GM12878 (cell line): ENCODE measurements around the gene RAP1A. TPM values are rescaled to one million over a fixed set of nuclear protein-coding genes. Genes with fewer than 3 reads are reported as not detected.
A peak's percentile ranks its signal among the peaks of the same experiment; 100 is the strongest.

Experiments
- BRCA1 ChIP-seq: IDR thresholded peaks from 2 replicates; pipeline ENCODE4 v1.6.1; 2011; ENCODE audit warnings: low read depth, low read length, improper control_type of control experiment
- E4F1 ChIP-seq: fragments of 450-650 bp; IDR thresholded peaks from 2 replicates; pipeline ENCODE4 v1.6.1; 2018; ENCODE audit warnings: borderline replicate concordance, mild to moderate bottlenecking; ENCODE audit not compliant: partially characterized antibody
- EGR1 ChIP-seq, 2 experiments: IDR thresholded peaks; 1 replicate in 1 of 2; 2 replicates in 1 of 2; pipeline ENCODE4 v1.6.1; 2011 to 2012; ENCODE audit warnings: low read depth in 2 of 2, low read length in 2 of 2, borderline replicate concordance in 1 of 2, mild to moderate bottlenecking in 1 of 2, moderate library complexity in 1 of 2
- HSF1 ChIP-seq: fragments of 150-350 bp; IDR thresholded peaks from 2 replicates; pipeline ENCODE4 v1.6.1; 2014; ENCODE audit warnings: mild to moderate bottlenecking, low read depth, low read length
- MEF2B ChIP-seq: fragments of 450-650 bp; IDR thresholded peaks from 2 replicates; pipeline ENCODE4 v1.6.1; 2018; ENCODE audit warnings: mild to moderate bottlenecking, moderate library complexity; ENCODE audit not compliant: partially characterized antibody, poor library complexity, severe bottlenecking
- RFX5 ChIP-seq: IDR thresholded peaks from 2 replicates; pipeline ENCODE4 v1.6.1; 2011; ENCODE audit warnings: low read depth, low read length, improper control_type of control experiment
- RUNX3 ChIP-seq: IDR thresholded peaks from 2 replicates; pipeline ENCODE4 v1.6.1; 2012; ENCODE audit warnings: low read length, inconsistent platforms
- SMC3 ChIP-seq: IDR thresholded peaks from 2 replicates; pipeline ENCODE4 v1.6.1; 2011; ENCODE audit warnings: low read length, improper control_type of control experiment, borderline replicate concordance
- SREBF1 ChIP-seq: IDR thresholded peaks from 2 replicates; pipeline ENCODE4 v1.6.1; 2012; ENCODE audit warnings: mild to moderate bottlenecking, low read length
- USF2 ChIP-seq: IDR thresholded peaks from 2 replicates; pipeline ENCODE4 v1.6.1; 2011; ENCODE audit warnings: low read depth, low read length, improper control_type of control experiment, borderline replicate concordance
- ZNF384 ChIP-seq: IDR thresholded peaks from 2 replicates; pipeline ENCODE4 v1.6.1; 2012; ENCODE audit warnings: low read depth, mild to moderate bottlenecking, low read length, improper control_type of control experiment, borderline replicate concordance
- ZNF592 ChIP-seq: fragments of 450-650 bp; IDR thresholded peaks from 2 replicates; pipeline ENCODE4 v1.6.1; 2017; ENCODE audit warnings: mild to moderate bottlenecking, moderate library complexity
- ZNF622 ChIP-seq: fragments of 450-650 bp; IDR thresholded peaks from 2 replicates; pipeline ENCODE4 v1.6.1; 2017; ENCODE audit warnings: mild to moderate bottlenecking, inconsistent platforms
- ZZZ3 ChIP-seq: IDR thresholded peaks from 2 replicates; pipeline ENCODE4 v1.6.1; 2011; ENCODE audit warnings: low read depth; ENCODE audit not compliant: control insufficient read depth, insufficient read length
- polyA plus RNA-seq, 11 experiments: library from polyadenylated mRNA; depleted of rRNA in 4 of 11; unstranded in 6 of 11; stranded (reverse) in 5 of 11; fragments of >200 nt; fragmentation: Nextera tagmentation in 4 of 11; fragmentation: Illumina TruSeq in 1 of 11; extraction: Ambion mirVana in 4 of 11; extraction: Trizol in 1 of 11; gene quantifications; 1 replicate in 1 of 11; 2 replicates in 10 of 11; pipeline versions ENCODE4 v1.2.1 to v1.2.3, GENCODE V29; 2011 to 2016; ENCODE audit warnings: inconsistent platforms in 2 of 11, missing spikeins in 2 of 11, low read depth in 1 of 11
- total RNA-seq, 4 experiments: library from RNA; depleted of rRNA in 3 of 4; stranded (reverse); fragments of >200 nt in 3 of 4; fragmentation: Illumina TruSeq in 1 of 4; extraction: Trizol in 1 of 4; gene quantifications; 2 replicates each; pipeline versions ENCODE4 v1.2.1 to v1.2.3, GENCODE V29; 2013 to 2021
- TF ChIP-seq, protein P1 (sequence below): IDR thresholded peaks from 2 replicates; pipeline ENCODE4 v1.6.1; 2012; ENCODE audit warnings: low read length, inconsistent platforms
- TF ChIP-seq, protein P2 (sequence below): IDR thresholded peaks from 2 replicates; pipeline ENCODE4 v1.6.1; 2012; ENCODE audit warnings: low read depth, low read length, improper control_type of control experiment

The RAP1A gene
- total and polyA plus RNA-seq, 10 of the 15 experiments (the other 5 are each of a cell fraction or from before 2014, with no cell fraction given): 38.4 to 213 (median 86.0) TPM

- TF ChIP-seq HSF1 (no peak), MEF2B (peak; percentile 52), ZNF384 (peak; percentile 61; the same call in 1 of the 2 replicates), USF2 (peak; percentile 29; the same call in 1 of the 2 replicates), SREBF1 (no peak), E4F1 (no peak), ZNF622 (no peak), ZNF592 (no peak; the same call in 1 of the 2 replicates), BRCA1 (no peak), ZZZ3 (no peak), RUNX3 (peak; percentile 37; the same call in 1 of the 2 replicates), EGR1 (IDR thresholded peaks at IDR 0.05; ENCODE audit: borderline replicate concordance in 1 of 2, low read depth in 2 of 2, low read length in 2 of 2) (peak in 1 of 2 experiments; percentile 57; a peak in 1 of 3 replicates), SMC3 (no peak), RFX5 (no peak)
- TF ChIP-seq, protein P1, sequence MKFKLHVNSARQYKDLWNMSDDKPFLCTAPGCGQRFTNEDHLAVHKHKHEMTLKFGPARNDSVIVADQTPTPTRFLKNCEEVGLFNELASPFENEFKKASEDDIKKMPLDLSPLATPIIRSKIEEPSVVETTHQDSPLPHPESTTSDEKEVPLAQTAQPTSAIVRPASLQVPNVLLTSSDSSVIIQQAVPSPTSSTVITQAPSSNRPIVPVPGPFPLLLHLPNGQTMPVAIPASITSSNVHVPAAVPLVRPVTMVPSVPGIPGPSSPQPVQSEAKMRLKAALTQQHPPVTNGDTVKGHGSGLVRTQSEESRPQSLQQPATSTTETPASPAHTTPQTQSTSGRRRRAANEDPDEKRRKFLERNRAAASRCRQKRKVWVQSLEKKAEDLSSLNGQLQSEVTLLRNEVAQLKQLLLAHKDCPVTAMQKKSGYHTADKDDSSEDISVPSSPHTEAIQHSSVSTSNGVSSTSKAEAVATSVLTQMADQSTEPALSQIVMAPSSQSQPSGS: 0 out of 2 replicates have a peak, but pooled peaks have one; percentile 27
- TF ChIP-seq, protein P2, sequence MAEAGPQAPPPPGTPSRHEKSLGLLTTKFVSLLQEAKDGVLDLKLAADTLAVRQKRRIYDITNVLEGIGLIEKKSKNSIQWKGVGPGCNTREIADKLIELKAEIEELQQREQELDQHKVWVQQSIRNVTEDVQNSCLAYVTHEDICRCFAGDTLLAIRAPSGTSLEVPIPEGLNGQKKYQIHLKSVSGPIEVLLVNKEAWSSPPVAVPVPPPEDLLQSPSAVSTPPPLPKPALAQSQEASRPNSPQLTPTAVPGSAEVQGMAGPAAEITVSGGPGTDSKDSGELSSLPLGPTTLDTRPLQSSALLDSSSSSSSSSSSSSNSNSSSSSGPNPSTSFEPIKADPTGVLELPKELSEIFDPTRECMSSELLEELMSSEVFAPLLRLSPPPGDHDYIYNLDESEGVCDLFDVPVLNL: no peak
Measured at GRCh38 chr1:111599781-111600693, 19.6 kb upstream of the RAP1A start (continued).
